Measurements from ENCODE around the gene C22orf23. TPM values are rescaled to one million over a fixed set of nuclear protein-coding genes. Genes with fewer than 3 reads are reported as not detected.

The C22orf23 gene
- total and polyA plus RNA-seq, 2 of the 13 experiments (the other 11 are each of a cell fraction or from before 2014, with no cell fraction given): 0.21 to 0.24 TPM

DNA sequence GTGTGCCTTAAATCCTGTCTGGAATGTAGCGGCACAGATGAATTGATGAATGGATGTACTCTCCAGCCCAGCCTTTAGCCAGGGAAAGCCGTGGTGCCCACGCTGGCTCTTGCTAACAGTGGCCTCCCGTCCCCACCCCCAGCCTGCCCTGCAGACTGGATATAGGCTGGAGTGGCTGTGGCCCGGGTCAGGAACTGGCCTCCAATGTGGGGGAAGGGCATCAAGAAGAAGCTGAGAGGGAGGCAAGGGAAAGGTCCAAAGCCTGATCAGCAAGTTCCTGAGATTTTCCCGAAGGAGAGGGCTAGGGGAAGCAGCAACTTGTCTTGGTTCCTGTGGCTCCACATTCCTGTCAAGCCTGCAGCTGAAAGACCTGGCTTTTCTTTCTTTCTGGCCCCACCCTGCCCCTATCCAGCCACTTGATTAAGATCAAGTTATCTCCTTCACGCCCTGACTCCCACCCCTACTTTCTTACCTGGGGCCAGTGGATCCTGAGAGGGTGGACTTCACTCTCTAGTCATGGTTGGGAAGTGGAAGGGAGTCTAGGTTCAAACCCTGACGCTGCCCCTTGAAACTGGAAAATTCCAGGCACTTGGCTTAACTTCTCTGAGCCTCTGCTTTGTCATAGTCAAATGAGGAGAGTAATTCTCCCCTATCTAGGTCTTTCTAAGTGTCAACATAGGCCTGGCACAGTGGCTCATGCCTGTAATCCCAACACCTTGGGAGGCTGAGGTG lies 58.3 kb downstream of the C22orf23 start:
- peak; percentile 15 for ATAC-seq
- Histone ChIP-seq H3K27ac (ENCODE audit: extremely low read length, insufficient read depth, low read length) (peak overlapping the region; percentile 61), H4K20me1 (ENCODE audit: insufficient read depth, low read length) (no peaks in the 10 kb centered on the region), H3K4me2 (ENCODE audit: low read depth, low read length) (peak overlapping the region; percentile 56), H3K79me2 (ENCODE audit: insufficient read depth, low read length) (no peaks in the 10 kb centered on the region), H2AFZ (ENCODE audit: low read length) (peak overlapping the region; percentile 19), H3K9ac (ENCODE audit: insufficient read depth, low read depth, low read length) (peak overlapping the region; percentile 49), H3K4me3 (replicated peaks in 1 of 3; ENCODE audit: insufficient read depth in 1 of 3, low read depth in 2 of 3, low read length in 3 of 3) (peak overlapping the region in 1 of 3 experiments; percentile 30; a peak in 1 of 6 replicates), H3K36me3 (replicated peaks in 1 of 2; ENCODE audit: control insufficient read depth in 1 of 2, insufficient read depth in 2 of 2, low read length in 2 of 2) (peaks cover 1 to 2% of the 10 kb centered on the region in 2 experiments; a peak in 1 of 5 replicates), H3K4me1 (ENCODE audit: insufficient read depth, low read length) (peaks cover 82% of the 10 kb centered on the region), H3K27me3 (ENCODE audit: control insufficient read depth in 1 of 2, insufficient read depth in 2 of 2, low read length in 2 of 2) (no peaks in the 10 kb centered on the region), H3K9me3 (ENCODE audit: low read length) (no peaks in the 10 kb centered on the region)
- ChIA-PET CTCF (ENCODE audit: low intra/inter-chr PET ratio, low total read pairs) (no interaction called here), POLR2A (interaction anchor here (0.6 to 6.8 kb wide), 7 partner anchors 8 to 95 kb away, joined by 3 to 69 read pairs (median 14); partner anchors contain the start of genes ANKRD54 and MICALL1)
- 33% methylated on average over 8 of the region's 8 CpGs for WGBS (ENCODE audit: low lambda C conversion rate)
- in situ Hi-C loops (cut with HindIII; ENCODE audit: extremely low pct_ligation_motif_present, low pct_unique_long_range_greater_than_20kb) (no loop called here), intact Hi-C loops (cut with micrococcal nuclease; ENCODE audit: unreplicated experiment) (no loop called here)
- DNase-seq (ENCODE audit: low spot score): no peak
- FAIRE-seq: no peak
- BruUV-seq (replicated peaks): no TSS peak
- peak; percentile 36; the same call in 1 of the 2 replicates for TF ChIP-seq TBX2 (CRISPR knock-in tag; IDR thresholded peaks at IDR 0.05; ENCODE audit: borderline replicate concordance)
- TF ChIP-seq ZNF7 (CRISPR knock-in tag; IDR thresholded peaks at IDR 0.05): peak; percentile 68; the same call in 1 of the 2 replicates
- TF ChIP-seq RXRA (CRISPR knock-in tag; IDR thresholded peaks at IDR 0.05): peak; percentile 10; the same call in 1 of the 2 replicates
- TF ChIP-seq POLR2G (IDR thresholded peaks at IDR 0.05; ENCODE audit: low read depth, low read length): peak; percentile 32; the same call in 1 of the 2 replicates
- no peak for TF ChIP-seq SOX6 (IDR thresholded peaks at IDR 0.05)
- no peak for TF ChIP-seq SOX6 (CRISPR knock-in tag; IDR thresholded peaks at IDR 0.05)
- 0 out of 2 replicates have a peak, but pooled peaks have one; percentile 20 for TF ChIP-seq RARA (CRISPR knock-in tag; IDR thresholded peaks at IDR 0.05)
- TF ChIP-seq CBFB (CRISPR knock-in tag; IDR thresholded peaks at IDR 0.05): no peak
- TF ChIP-seq, protein P1, sequence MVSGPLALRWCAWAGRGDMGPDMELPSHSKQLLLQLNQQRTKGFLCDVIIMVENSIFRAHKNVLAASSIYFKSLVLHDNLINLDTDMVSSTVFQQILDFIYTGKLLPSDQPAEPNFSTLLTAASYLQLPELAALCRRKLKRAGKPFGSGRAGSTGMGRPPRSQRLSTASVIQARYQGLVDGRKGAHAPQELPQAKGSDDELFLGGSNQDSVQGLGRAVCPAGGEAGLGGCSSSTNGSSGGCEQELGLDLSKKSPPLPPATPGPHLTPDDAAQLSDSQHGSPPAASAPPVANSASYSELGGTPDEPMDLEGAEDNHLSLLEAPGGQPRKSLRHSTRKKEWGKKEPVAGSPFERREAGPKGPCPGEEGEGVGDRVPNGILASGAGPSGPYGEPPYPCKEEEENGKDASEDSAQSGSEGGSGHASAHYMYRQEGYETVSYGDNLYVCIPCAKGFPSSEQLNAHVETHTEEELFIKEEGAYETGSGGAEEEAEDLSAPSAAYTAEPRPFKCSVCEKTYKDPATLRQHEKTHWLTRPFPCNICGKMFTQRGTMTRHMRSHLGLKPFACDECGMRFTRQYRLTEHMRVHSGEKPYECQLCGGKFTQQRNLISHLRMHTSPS (CRISPR knock-in tag; IDR thresholded peaks at IDR 0.05; ENCODE audit: low read depth): peak; percentile 19; the same call in 1 of the 2 replicates
- no peak; the same call in 1 of the 2 replicates for TF ChIP-seq KDM2A (CRISPR knock-in tag; IDR thresholded peaks at IDR 0.05; ENCODE audit: borderline replicate concordance, low read depth)
- no peak for TF ChIP-seq SOX13 (IDR thresholded peaks at IDR 0.05)
- peak in 1 of 2 experiments; percentile 9; a peak in 1 of 4 replicates for TF ChIP-seq SOX13 (CRISPR knock-in tag; conservative IDR thresholded peaks at IDR 0.05 in 1 of 2, IDR thresholded peaks at IDR 0.05 in 1 of 2)
- no peak for TF ChIP-seq ZKSCAN1 (IDR thresholded peaks at IDR 0.05; ENCODE audit: low read length)
- TF ChIP-seq FOXA1 (IDR thresholded peaks at IDR 0.05): no peak
- 0 out of 2 replicates have a peak, but pooled peaks have one; percentile 9 for TF ChIP-seq FOXA1 (CRISPR knock-in tag; IDR thresholded peaks at IDR 0.05)
- TF ChIP-seq ZNF792 (CRISPR knock-in tag; IDR thresholded peaks at IDR 0.05): 0 out of 2 replicates have a peak, but pooled peaks have one; percentile 24
- TF ChIP-seq PATZ1 (CRISPR knock-in tag; IDR thresholded peaks at IDR 0.05): 0 out of 2 replicates have a peak, but pooled peaks have one; percentile 18
- TF ChIP-seq ZNF772 (CRISPR knock-in tag; IDR thresholded peaks at IDR 0.05): 0 out of 2 replicates have a peak, but pooled peaks have one; percentile 37
- peak; percentile 24; the same call in 1 of the 2 replicates for TF ChIP-seq HNF4A (CRISPR knock-in tag; IDR thresholded peaks at IDR 0.05)
- no peak for TF ChIP-seq MBD4 (IDR thresholded peaks at IDR 0.05; ENCODE audit: borderline replicate concordance, low read length)
- TF ChIP-seq SALL1 (CRISPR knock-in tag; IDR thresholded peaks at IDR 0.05): peak; percentile 9; the same call in 1 of the 2 replicates
- peak; percentile 5; the same call in 1 of the 2 replicates for TF ChIP-seq ZFY (CRISPR knock-in tag; IDR thresholded peaks at IDR 0.05)

All from HepG2 (cell line).